PC-3 (cell line): ENCODE measurements around the gene AJAP1. TPM values are rescaled to one million over a fixed set of nuclear protein-coding genes. Genes with fewer than 3 reads are reported as not detected.

ENCODE experiments used
- ATAC-seq: fragments of 200-7000 bp; cut with Tn5 transposase; 2 replicates; pipeline ENCODE4 v1.9.1; 2020; ENCODE audit warnings: mild to moderate bottlenecking, moderate library complexity
- BruUV-seq: library from RNA; stranded (reverse); fragments of 400-500 nt; replicated peaks from 2 replicates; lab custom pipeline; 2021; lab: Mats Ljungman, UMichigan
- CTCF ChIA-PET: fragments of 300-600 bp; sonication (Branson Sonifier 250); formaldehyde crosslinking; loops from one replicate; lab custom pipeline; 2022; ENCODE audit warnings: antibody characterized with exemption; lab: Charles Lee
- POLR2A ChIA-PET: fragments of 300-600 bp; sonication (Branson Sonifier 250); formaldehyde crosslinking; loops from one replicate; lab custom pipeline; 2022; ENCODE audit warnings: antibody characterized with exemption; ENCODE audit not compliant: unreplicated experiment; lab: Charles Lee
- DNase-seq: peaks from one replicate; pipeline ENCODE4 v3.0.0-alpha.2; 2015
- H2AFZ ChIP-seq: fragments of 300-600 bp; sonication (generic); 2 replicates; pipeline ENCODE4 v1.6.0; 2016; ENCODE audit warnings: antibody characterized with exemption, low read length
- H3F3A ChIP-seq: fragments of 300-600 bp; sonication (generic); one replicate; pipeline ENCODE4 v1.6.0; 2017; ENCODE audit warnings: antibody characterized with exemption, low read length, control low read depth, mild to moderate bottlenecking; ENCODE audit not compliant: unreplicated experiment
- H3K27ac ChIP-seq: fragments of 300-600 bp; sonication (generic); 2 replicates; pipeline ENCODE4 v1.5.1; 2016; ENCODE audit warnings: mild to moderate bottlenecking, low read length
- H3K27me3 ChIP-seq: fragments of 300-600 bp; sonication (generic); 2 replicates; pipeline ENCODE4 v1.6.1; 2016; ENCODE audit warnings: low read length, mixed read lengths
- H3K36me3 ChIP-seq: fragments of 300-600 bp; sonication (generic); 2 replicates; pipeline ENCODE4 v1.6.1; 2016; ENCODE audit warnings: low read depth, mixed run types, low read length, mixed read lengths
- H3K4me1 ChIP-seq: fragments of 300-600 bp; sonication (generic); 2 replicates; pipeline ENCODE4 v1.5.1; 2016; ENCODE audit warnings: low read length; ENCODE audit not compliant: insufficient read depth
- H3K4me2 ChIP-seq: fragments of 300-600 bp; sonication (generic); 2 replicates; pipeline ENCODE4 v1.6.0; 2016; ENCODE audit warnings: low read length
- H3K4me3 ChIP-seq: fragments of 300-600 bp; sonication (generic); 2 replicates; pipeline ENCODE4 v1.5.1; 2016; ENCODE audit warnings: mild to moderate bottlenecking, low read length, mixed read lengths
- H3K79me2 ChIP-seq: fragments of 300-600 bp; sonication (generic); 2 replicates; pipeline ENCODE4 v1.6.1; 2017; ENCODE audit warnings: low read length, mixed read lengths
- H3K9ac ChIP-seq: fragments of 300-600 bp; sonication (generic); 2 replicates; pipeline ENCODE4 v1.6.0; 2016; ENCODE audit warnings: mild to moderate bottlenecking, low read length
- H3K9me2 ChIP-seq: fragments of 300-600 bp; sonication (generic); replicated peaks from 2 replicates; pipeline ENCODE4 v1.6.1; 2016; ENCODE audit warnings: mixed run types, low read length, mixed read lengths
- H3K9me3 ChIP-seq: fragments of 300-600 bp; sonication (generic); 2 replicates; pipeline ENCODE4 v1.6.1; 2016; ENCODE audit warnings: low read length, mixed read lengths
- H4K20me1 ChIP-seq: fragments of 300-600 bp; sonication (generic); 2 replicates; pipeline ENCODE4 v1.6.1; 2016; ENCODE audit warnings: low read length, mixed read lengths
- CTCF ChIP-seq: fragments of 300-600 bp; sonication (generic); conservative IDR thresholded peaks from 2 replicates; pipeline ENCODE4 v1.5.1; 2017; ENCODE audit warnings: antibody characterized with exemption, low read depth, mild to moderate bottlenecking, low read length
- EZH2 ChIP-seq: fragments of 300-600 bp; sonication (generic); IDR thresholded peaks from one replicate; pipeline ENCODE4 v1.6.1; 2017; ENCODE audit warnings: antibody characterized with exemption, mild to moderate bottlenecking, low read length; ENCODE audit not compliant: unreplicated experiment
- EZH2phosphoT487 ChIP-seq: fragments of 300-600 bp; sonication (generic); IDR thresholded peaks from 2 replicates; pipeline ENCODE4 v1.6.1; 2018; ENCODE audit warnings: mild to moderate bottlenecking, antibody characterized with exemption, low read length, borderline replicate concordance
- intact Hi-C: fragments of 100-400 bp; cut with micrococcal nuclease; formaldehyde crosslinking; loops from 2 replicates; pipeline ENCODE4 v1.9.0; 2023
- total RNA-seq: library from RNA; depleted of rRNA; stranded (reverse); fragments of >200 nt; gene quantifications from 2 replicates; pipeline ENCODE4 v1.2.3, GENCODE V29; 2014

Gene AJAP1
- total RNA-seq, 1 experiment from 2014 or later = not detected

GRCh38 chr1:4627353-4627752, 27.1 kb upstream of the AJAP1 start:
- no peaks in the 10 kb centered on the region for H3K9me2 ChIP-seq
- BruUV-seq = no TSS peak
- TF ChIP-seq EZH2 = no peak
- TF ChIP-seq EZH2phosphoT487 = no peak
- no peak for TF ChIP-seq CTCF
- no peak for ATAC-seq
- no peak overlapping the region for H3K9ac ChIP-seq
- POLR2A ChIA-PET = no interaction called here
- CTCF ChIA-PET = no interaction called here
- H3K27me3 ChIP-seq = peaks cover 45% of the 10 kb centered on the region
- H4K20me1 ChIP-seq = no peaks in the 10 kb centered on the region
- no peak for DNase-seq
- intact Hi-C loops = no loop called here
- no peaks in the 10 kb centered on the region for H3K79me2 ChIP-seq
- no peaks in the 10 kb centered on the region for H3K36me3 ChIP-seq
- H3K4me3 ChIP-seq = no peak overlapping the region
- no peaks in the 10 kb centered on the region for H3F3A ChIP-seq
- H3K27ac ChIP-seq = no peak overlapping the region
- H3K9me3 ChIP-seq = no peaks in the 10 kb centered on the region
- no peak overlapping the region for H3K4me2 ChIP-seq
- no peaks in the 10 kb centered on the region for H3K4me1 ChIP-seq
- H2AFZ ChIP-seq = no peak overlapping the region

- DNase-seq (no peak), ATAC-seq (no peak)
- H3K27ac ChIP-seq = no peak overlapping the region
- ChIA-PET CTCF (no interaction called here), POLR2A (no interaction called here)
- no peaks in the 10 kb centered on the region for H4K20me1 ChIP-seq
- H3K36me3 ChIP-seq = no peaks in the 10 kb centered on the region
- no peaks in the 10 kb centered on the region for H3K79me2 ChIP-seq
- no peak overlapping the region for H3K4me3 ChIP-seq
- no peaks in the 10 kb centered on the region for H3F3A ChIP-seq
- no peaks in the 10 kb centered on the region for H3K9me2 ChIP-seq
- H3K9me3 ChIP-seq = no peaks in the 10 kb centered on the region
- no peak overlapping the region for H2AFZ ChIP-seq
- no peaks in the 10 kb centered on the region for H3K4me1 ChIP-seq
- intact Hi-C loops = no loop called here
- peaks cover 36% of the 10 kb centered on the region for H3K27me3 ChIP-seq
- TF ChIP-seq CTCF (no peak), EZH2phosphoT487 (no peak), EZH2 (no peak)
- no peak overlapping the region for H3K4me2 ChIP-seq
- H3K9ac ChIP-seq = no peak overlapping the region
- no TSS peak for BruUV-seq
These were observed 25.4 kb upstream of the AJAP1 start for GRCh38 chr1:4628992-4629391.

- BruUV-seq = no TSS peak
- POLR2A ChIA-PET = no interaction called here
These were observed 23.8 kb upstream of the AJAP1 start for GRCh38 chr1:4630561-4630960.

More at GRCh38 chr1:4630561-4630960, 23.8 kb upstream of the AJAP1 start:
- H3K36me3 ChIP-seq = no peaks in the 10 kb centered on the region
- DNase-seq (no peak), ATAC-seq (no peak)
- H3K9me3 ChIP-seq = no peaks in the 10 kb centered on the region
- H3K27me3 ChIP-seq = peaks cover 40% of the 10 kb centered on the region
- H2AFZ ChIP-seq = no peak overlapping the region
- no peaks in the 10 kb centered on the region for H3F3A ChIP-seq
- intact Hi-C loops = no loop called here
- H4K20me1 ChIP-seq = no peaks in the 10 kb centered on the region
- CTCF ChIA-PET = no interaction called here
- no peaks in the 10 kb centered on the region for H3K79me2 ChIP-seq
- H3K9ac ChIP-seq = no peak overlapping the region
- no peaks in the 10 kb centered on the region for H3K4me1 ChIP-seq
- no peak overlapping the region for H3K4me2 ChIP-seq
- no peak overlapping the region for H3K27ac ChIP-seq
- no peaks in the 10 kb centered on the region for H3K9me2 ChIP-seq
- TF ChIP-seq EZH2phosphoT487 (no peak), EZH2 (no peak), CTCF (no peak)
- H3K4me3 ChIP-seq = no peak overlapping the region
